T-helper 2 cell (primary cell): ENCODE data around the gene MRAS.
"Not testable (repeated sequence)": the region's sequence is repeated elsewhere in the genome, so short reads cannot be mapped to it uniquely, and the experiment has no call there.

Experiments
- DNase-seq, 5 experiments: peaks; one replicate each; pipeline versions ENCODE4 v3.0.0 to v3.0.0-alpha.2; 2012 to 2022

Gene MRAS

GRCh38 chr3:138394686-138395085 lies 46.3 kb downstream of the MRAS start:
- no peak for DNase-seq

GRCh38 chr3:138395865-138396751 lies 47.7 kb downstream of the MRAS start:
- no peak for DNase-seq

- DNase-seq: no peak
Measured at GRCh38 chr3:138396752-138397410, 48.5 kb downstream of the MRAS start.

- DNase-seq: no peak
Measured at GRCh38 chr3:138397983-138398382, 49.6 kb downstream of the MRAS start.

GRCh38 chr3:138398791-138399575 lies 50.6 kb downstream of the MRAS start:
- no peak for DNase-seq

- no peak for DNase-seq
Measured at GRCh38 chr3:138399766-138400165, 51.4 kb downstream of the MRAS start.

GRCh38 chr3:138400651-138401070 lies 52.3 kb downstream of the MRAS start:
- DNase-seq: no peak

- no peak for DNase-seq
Measured at GRCh38 chr3:138401834-138402233, 53.5 kb downstream of the MRAS start.

- DNase-seq: no peak
Measured at GRCh38 chr3:138404121-138404520, 55.7 kb downstream of the MRAS start.

- no peak for DNase-seq
Measured at GRCh38 chr3:138405001-138405400, 56.6 kb downstream of the MRAS start.

GRCh38 chr3:138405486-138405885 lies 57.1 kb downstream of the MRAS start:
- DNase-seq: no peak

GRCh38 chr3:138406606-138407005 lies 58.2 kb downstream of the MRAS start:
- no peak for DNase-seq

- DNase-seq: no peak
Measured at GRCh38 chr3:138407236-138407907, 59.0 kb downstream of the MRAS start.

GRCh38 chr3:138408751-138409570 lies 60.6 kb downstream of the MRAS start:
- no peak for DNase-seq

- DNase-seq: no peak
Measured at GRCh38 chr3:138412821-138413551, 64.6 kb downstream of the MRAS start.

- DNase-seq: not testable (repeated sequence)
Measured at GRCh38 chr3:138416236-138416635, 67.9 kb downstream of the MRAS start.

- DNase-seq: peak in 4 of 5 experiments; percentile 9 to 62 (median 36)
Measured at GRCh38 chr3:138417559-138417982, 69.2 kb downstream of the MRAS start.

- no peak for DNase-seq
Measured at GRCh38 chr3:138418601-138419206, 70.3 kb downstream of the MRAS start.

- no peak for DNase-seq
Measured at GRCh38 chr3:138423316-138423715, 74.9 kb downstream of the MRAS start.

GRCh38 chr3:138424323-138424722 lies 75.9 kb downstream of the MRAS start:
- no peak for DNase-seq

GRCh38 chr3:138426211-138426610 lies 77.8 kb downstream of the MRAS start:
- no peak for DNase-seq
